B cell (primary cell): Measurements from ENCODE around the gene PARVB. TPM values are rescaled to one million over a fixed set of nuclear protein-coding genes. Genes with fewer than 3 reads are reported as not detected.

Experiments
- ATAC-seq: fragments of 200-7000 bp; cut with Tn5 transposase; one replicate; pipeline ENCODE4 v1.10.0; 2021; ENCODE audit warnings: low read depth, mild to moderate bottlenecking, moderate number of reproducible peaks, moderate library complexity
- CTCF ChIA-PET: fragments of 350-600 bp; sonication (Branson Sonifier 250); formaldehyde crosslinking; loops from one replicate; lab custom pipeline; 2021; ENCODE audit warnings: antibody characterized with exemption, inconsistent platforms; lab: Charles Lee
- POLR2A ChIA-PET: fragments of 350-600 bp; sonication (Branson Sonifier 250); formaldehyde crosslinking; loops from one replicate; lab custom pipeline; 2021; ENCODE audit warnings: antibody characterized with exemption; lab: Charles Lee
- DNase-seq: peaks from one replicate; pipeline ENCODE4 v3.0.0; 2013
- H2AFZ ChIP-seq: 2 replicates; pipeline ENCODE4 v1.6.1; 2012; ENCODE audit warnings: mild to moderate bottlenecking, low read depth, low read length; ENCODE audit not compliant: insufficient read depth, poor library complexity, severe bottlenecking
- H3K27ac ChIP-seq, 2 donors: 1 replicate in 1 of 2; 2 replicates in 1 of 2; pipeline ENCODE4 v1.5.1; 2012 to 2013; ENCODE audit warnings: low read length in 2 of 2, mild to moderate bottlenecking in 2 of 2, moderate library complexity in 1 of 2
- H3K27me3 ChIP-seq, 4 experiments: fragments of 200-600 bp in 1 of 4; sonication (generic) in 1 of 4; replicated peaks in 1 of 4; 1 replicate in 2 of 4; 2 replicates in 2 of 4; pipeline versions ENCODE4 v1.6.1 to v1.7.0; 2013 to 2016; ENCODE audit warnings: low read length in 3 of 4, mild to moderate bottlenecking in 2 of 4, mixed read lengths in 1 of 4, moderate library complexity in 1 of 4; ENCODE audit not compliant: insufficient read depth in 4 of 4, control insufficient read depth in 3 of 4; ENCODE audit errors: control extremely low read depth in 1 of 4
- H3K36me3 ChIP-seq, 2 experiments: replicated peaks in 1 of 2; 1 replicate in 1 of 2; 2 replicates in 1 of 2; pipeline versions ENCODE4 v1.6.1 to v1.7.1; 2013; ENCODE audit warnings: low read length in 1 of 2; ENCODE audit not compliant: insufficient read depth in 2 of 2, control insufficient read depth in 1 of 2; ENCODE audit errors: control extremely low read depth in 1 of 2, extremely low read depth in 1 of 2
- H3K4me1 ChIP-seq, 2 donors: fragments of 200-600 bp in 1 of 2; sonication (generic) in 1 of 2; 1 replicate in 1 of 2; 2 replicates in 1 of 2; pipeline versions ENCODE4 v1.5.1 to v1.6.1; 2013 to 2017; ENCODE audit warnings: low read length in 2 of 2; ENCODE audit not compliant: control insufficient read depth in 2 of 2, insufficient read depth in 2 of 2
- H3K4me2 ChIP-seq: replicated peaks from 2 replicates; pipeline ENCODE3; 2012; ENCODE audit warnings: mild to moderate bottlenecking, low read depth, low read length; ENCODE audit not compliant: poor library complexity, severe bottlenecking
- H3K4me3 ChIP-seq, 5 experiments: fragments of 200-600 bp in 1 of 5; sonication (generic) in 1 of 5; 1 replicate in 3 of 5; 2 replicates in 2 of 5; pipeline versions ENCODE4 v1.5.1 to v1.7.0; 2011 to 2016; ENCODE audit warnings: low read length in 4 of 5, mild to moderate bottlenecking in 4 of 5, low read depth in 2 of 5, control low read depth in 1 of 5, moderate library complexity in 1 of 5; ENCODE audit not compliant: insufficient read depth in 1 of 5; ENCODE audit errors: control extremely low read depth in 1 of 5, extremely low read depth in 1 of 5
- H3K79me2 ChIP-seq: fragments of 200-600 bp; sonication (generic); one replicate; pipeline ENCODE4 v1.6.0; 2016; ENCODE audit warnings: low read length; ENCODE audit not compliant: control insufficient read depth, insufficient read depth
- H3K9ac ChIP-seq: fragments of 200-600 bp; sonication (generic); 2 replicates; pipeline ENCODE4 v1.6.1; 2017; ENCODE audit warnings: mild to moderate bottlenecking, low read length, moderate library complexity
- H3K9me3 ChIP-seq, 3 donors: one replicate each; pipeline versions ENCODE4 v1.6.1 to v1.7.1; 2013; ENCODE audit warnings: low read length in 2 of 3; ENCODE audit not compliant: control insufficient read depth in 2 of 3, insufficient read depth in 1 of 3; ENCODE audit errors: control extremely low read depth in 1 of 3
- H4K20me1 ChIP-seq: 2 replicates; pipeline ENCODE4 v1.6.0; 2012; ENCODE audit warnings: mild to moderate bottlenecking, low read length; ENCODE audit not compliant: insufficient read depth, control insufficient read depth, poor library complexity, severe bottlenecking
- H3K27ac Mint-ChIP-seq: one replicate; pipeline ENCODE4 v1.8.0; 2021; ENCODE audit warnings: mixed read lengths
- H3K27me3 Mint-ChIP-seq: one replicate; pipeline ENCODE4 v1.8.0; 2021; ENCODE audit warnings: mixed read lengths
- H3K4me1 Mint-ChIP-seq: one replicate; pipeline ENCODE4 v1.8.0; 2021; ENCODE audit warnings: mixed read lengths
- H3K4me3 Mint-ChIP-seq: one replicate; pipeline ENCODE4 v1.8.0; 2021; ENCODE audit warnings: mixed read lengths
- H3K9me3 Mint-ChIP-seq: one replicate; pipeline ENCODE4 v1.8.0; 2022; ENCODE audit warnings: mixed read lengths; ENCODE audit not compliant: insufficient read depth
- EZH2 ChIP-seq: IDR thresholded peaks from 2 replicates; pipeline ENCODE4 v1.6.1; 2012; ENCODE audit warnings: borderline replicate concordance, low read depth, mild to moderate bottlenecking, moderate library complexity, low read length; ENCODE audit not compliant: insufficient read depth, poor library complexity, severe bottlenecking
- WGBS: methylation state at CpG from one replicate; pipeline ENCODE4 v1.1.5; 2013; ENCODE audit warnings: missing lambda C conversion rate; ENCODE audit not compliant: insufficient coverage; 5-methylcytosine and 5-hydroxymethylcytosine counted together
- intact Hi-C: fragments of 100-400 bp; cut with micrococcal nuclease; formaldehyde crosslinking; loops from one replicate; pipeline ENCODE4 v1.10.0; 2022
- polyA plus RNA-seq: library from polyadenylated mRNA; depleted of rRNA; stranded (reverse); fragments of >200 nt; gene quantifications from 2 replicates; pipeline ENCODE4 v1.2.3, GENCODE V29; 2012
- total RNA-seq, 2 donors: library from RNA; stranded (reverse); fragments of 120-200 nt in 1 of 2; gene quantifications; 1 replicate in 1 of 2; 2 replicates in 1 of 2; pipeline versions ENCODE4 v1.2.3 to v1.2.4, GENCODE V29; 2013 to 2022
- TF ChIP-seq, protein P1 (sequence below): fragments of 200-600 bp; IDR thresholded peaks from one replicate; pipeline ENCODE4 v1.8.0; 2022; ENCODE audit warnings: antibody characterized with exemption, mild to moderate bottlenecking

PARVB gene
- total and polyA plus RNA-seq, 2 donors (not counting 1 experiment from before 2014, with no cell fraction given): 48.0 to 49.4 TPM

DNA sequence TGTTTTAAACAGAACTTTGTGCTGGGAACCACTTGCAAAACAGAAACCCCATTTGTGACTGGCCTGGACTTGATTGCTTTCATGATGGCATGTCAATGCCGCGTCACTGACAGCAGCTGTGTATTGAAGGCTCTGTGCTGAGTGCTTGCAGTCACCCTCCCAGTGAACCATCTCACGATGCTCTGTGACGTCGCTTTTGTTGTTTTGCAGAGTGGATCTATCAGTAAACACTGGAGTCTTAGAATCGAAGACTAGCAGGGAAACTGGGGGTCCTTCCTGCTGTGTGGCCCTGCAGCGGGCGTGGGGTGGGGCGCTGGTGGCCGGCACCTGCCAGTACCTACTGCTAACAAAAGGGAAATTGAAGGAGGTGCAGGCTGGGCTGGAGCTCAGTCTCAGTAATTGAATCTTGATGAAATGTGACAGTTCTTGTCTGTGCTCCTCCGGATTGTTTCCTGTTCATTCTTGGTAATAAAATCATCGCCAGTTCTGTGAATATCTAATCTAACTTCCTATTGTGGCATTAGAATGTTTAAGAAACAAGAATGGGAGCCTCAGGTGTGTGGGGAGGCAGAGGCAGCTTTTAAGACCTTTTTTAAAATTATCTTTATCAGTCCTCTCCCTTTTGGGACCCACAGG is 106.1 kb downstream of the PARVB start:
- peaks cover 7% of the 10 kb centered on the region for H3K4me1 Mint-ChIP-seq
- 76% methylated on average over 10 of the region's 12 CpGs for WGBS
- ChIA-PET POLR2A (no interaction called here), CTCF (no interaction called here)
- Histone ChIP-seq H3K36me3 (peaks cover 0 to 47% of the 10 kb centered on the region in 2 experiments), H2AFZ (no peak overlapping the region), H3K27me3 (no peaks in the 10 kb centered on the region), H3K4me3 (no peak overlapping the region), H4K20me1 (peaks cover 10% of the 10 kb centered on the region), H3K4me1 (no peaks in the 10 kb centered on the region), H3K4me2 (no peak overlapping the region), H3K9ac (no peak overlapping the region), H3K9me3 (peaks cover 0 to 19% (median 19%) of the 10 kb centered on the region in 3 donors), H3K79me2 (no peaks in the 10 kb centered on the region), H3K27ac (no peak overlapping the region)
- H3K27ac Mint-ChIP-seq: no peak overlapping the region
- intact Hi-C loops: no loop called here
- DNase-seq (no peak), ATAC-seq (no peak)
- TF ChIP-seq, protein P1, sequence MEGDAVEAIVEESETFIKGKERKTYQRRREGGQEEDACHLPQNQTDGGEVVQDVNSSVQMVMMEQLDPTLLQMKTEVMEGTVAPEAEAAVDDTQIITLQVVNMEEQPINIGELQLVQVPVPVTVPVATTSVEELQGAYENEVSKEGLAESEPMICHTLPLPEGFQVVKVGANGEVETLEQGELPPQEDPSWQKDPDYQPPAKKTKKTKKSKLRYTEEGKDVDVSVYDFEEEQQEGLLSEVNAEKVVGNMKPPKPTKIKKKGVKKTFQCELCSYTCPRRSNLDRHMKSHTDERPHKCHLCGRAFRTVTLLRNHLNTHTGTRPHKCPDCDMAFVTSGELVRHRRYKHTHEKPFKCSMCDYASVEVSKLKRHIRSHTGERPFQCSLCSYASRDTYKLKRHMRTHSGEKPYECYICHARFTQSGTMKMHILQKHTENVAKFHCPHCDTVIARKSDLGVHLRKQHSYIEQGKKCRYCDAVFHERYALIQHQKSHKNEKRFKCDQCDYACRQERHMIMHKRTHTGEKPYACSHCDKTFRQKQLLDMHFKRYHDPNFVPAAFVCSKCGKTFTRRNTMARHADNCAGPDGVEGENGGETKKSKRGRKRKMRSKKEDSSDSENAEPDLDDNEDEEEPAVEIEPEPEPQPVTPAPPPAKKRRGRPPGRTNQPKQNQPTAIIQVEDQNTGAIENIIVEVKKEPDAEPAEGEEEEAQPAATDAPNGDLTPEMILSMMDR: no peak
- no peak for TF ChIP-seq EZH2
- no peak overlapping the region for H3K4me3 Mint-ChIP-seq
- peaks cover 10% of the 10 kb centered on the region for H3K9me3 Mint-ChIP-seq
- no peaks in the 10 kb centered on the region for H3K27me3 Mint-ChIP-seq

- Histone ChIP-seq H2AFZ (no peak overlapping the region), H3K27me3 (no peaks in the 10 kb centered on the region), H3K4me3 (no peak overlapping the region), H4K20me1 (peaks cover 5% of the 10 kb centered on the region), H3K79me2 (no peaks in the 10 kb centered on the region), H3K36me3 (peaks cover 0 to 54% of the 10 kb centered on the region in 2 experiments), H3K9me3 (peaks cover 0 to 12% (median 9%) of the 10 kb centered on the region in 3 donors), H3K4me1 (no peaks in the 10 kb centered on the region), H3K27ac (no peak overlapping the region), H3K4me2 (no peak overlapping the region), H3K9ac (no peak overlapping the region)
- no peak overlapping the region for H3K27ac Mint-ChIP-seq
- peaks cover 7% of the 10 kb centered on the region for H3K9me3 Mint-ChIP-seq
- CTCF ChIA-PET: no interaction called here
- POLR2A ChIA-PET: no interaction called here
- 100% methylated on average over 3 of the region's 12 CpGs for WGBS
- intact Hi-C loops: no loop called here
- no peak overlapping the region for H3K4me3 Mint-ChIP-seq
- H3K4me1 Mint-ChIP-seq: peaks cover 7% of the 10 kb centered on the region
- no peaks in the 10 kb centered on the region for H3K27me3 Mint-ChIP-seq
- TF ChIP-seq, protein P1: no peak
- TF ChIP-seq EZH2: no peak
- DNase-seq: no peak
- no peak for ATAC-seq
Measured at GRCh38 chr22:44131412-44131811, 107.3 kb downstream of the PARVB start.
